GM12864 (cell line): ENCODE data around the gene LSM7.

Source experiments
- DNase-seq: peaks from one replicate; pipeline ENCODE4 v3.0.0-alpha.2; 2011; ENCODE audit warnings: low read depth
- H3K4me3 ChIP-seq: 2 replicates; pipeline ENCODE4 v1.5.1; 2011; ENCODE audit warnings: mild to moderate bottlenecking, low read depth, low read length, control low read depth
- TF ChIP-seq, protein P1 (sequence below): IDR thresholded peaks from 2 replicates; pipeline ENCODE4 v1.5.1; 2011; ENCODE audit warnings: low read depth, mild to moderate bottlenecking, moderate library complexity, low read length, control low read depth, inconsistent platforms; ENCODE audit errors: missing control alignments

Gene LSM7

DNA sequence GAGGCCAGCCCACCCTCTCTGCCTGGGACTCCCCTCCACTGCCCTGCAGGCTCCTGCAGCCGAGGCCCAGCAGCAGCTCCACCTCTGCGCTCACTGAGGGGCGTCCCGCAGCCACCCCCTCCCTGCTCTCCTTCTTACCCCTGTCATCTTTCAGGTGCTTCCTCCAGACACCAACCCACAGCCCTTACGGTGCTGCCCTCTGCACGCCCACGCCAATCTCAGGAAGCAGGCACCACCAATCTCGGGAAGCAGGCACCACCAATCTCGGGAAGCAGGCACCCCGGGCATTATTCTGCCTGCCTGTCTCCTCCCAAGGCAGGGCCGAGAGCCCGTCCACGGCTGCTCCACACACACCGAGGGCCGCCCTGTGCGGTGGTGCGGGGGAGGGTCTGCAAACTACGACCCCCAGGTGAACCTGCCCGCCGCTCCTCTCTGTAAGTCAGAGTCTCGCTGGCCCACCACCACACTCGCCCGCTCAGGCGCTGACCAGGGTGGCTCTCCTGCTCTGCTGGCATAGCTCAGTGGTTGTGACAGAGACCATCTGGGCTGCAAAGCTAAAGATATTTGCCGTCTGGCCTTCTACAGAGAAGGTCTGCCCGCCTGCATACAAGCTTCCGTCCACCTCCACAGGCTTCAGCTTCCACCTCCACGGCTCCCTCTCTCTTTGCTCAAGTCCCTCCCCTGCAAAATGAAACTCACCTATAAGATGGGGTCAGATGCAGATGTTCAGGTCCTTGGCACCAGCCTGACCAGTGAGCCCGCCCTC is 2.9 kb downstream of the LSM7 start:
- TF ChIP-seq, protein P1, sequence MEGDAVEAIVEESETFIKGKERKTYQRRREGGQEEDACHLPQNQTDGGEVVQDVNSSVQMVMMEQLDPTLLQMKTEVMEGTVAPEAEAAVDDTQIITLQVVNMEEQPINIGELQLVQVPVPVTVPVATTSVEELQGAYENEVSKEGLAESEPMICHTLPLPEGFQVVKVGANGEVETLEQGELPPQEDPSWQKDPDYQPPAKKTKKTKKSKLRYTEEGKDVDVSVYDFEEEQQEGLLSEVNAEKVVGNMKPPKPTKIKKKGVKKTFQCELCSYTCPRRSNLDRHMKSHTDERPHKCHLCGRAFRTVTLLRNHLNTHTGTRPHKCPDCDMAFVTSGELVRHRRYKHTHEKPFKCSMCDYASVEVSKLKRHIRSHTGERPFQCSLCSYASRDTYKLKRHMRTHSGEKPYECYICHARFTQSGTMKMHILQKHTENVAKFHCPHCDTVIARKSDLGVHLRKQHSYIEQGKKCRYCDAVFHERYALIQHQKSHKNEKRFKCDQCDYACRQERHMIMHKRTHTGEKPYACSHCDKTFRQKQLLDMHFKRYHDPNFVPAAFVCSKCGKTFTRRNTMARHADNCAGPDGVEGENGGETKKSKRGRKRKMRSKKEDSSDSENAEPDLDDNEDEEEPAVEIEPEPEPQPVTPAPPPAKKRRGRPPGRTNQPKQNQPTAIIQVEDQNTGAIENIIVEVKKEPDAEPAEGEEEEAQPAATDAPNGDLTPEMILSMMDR = no peak
- DNase-seq = no peak
- no peak overlapping the region for H3K4me3 ChIP-seq

DNA sequence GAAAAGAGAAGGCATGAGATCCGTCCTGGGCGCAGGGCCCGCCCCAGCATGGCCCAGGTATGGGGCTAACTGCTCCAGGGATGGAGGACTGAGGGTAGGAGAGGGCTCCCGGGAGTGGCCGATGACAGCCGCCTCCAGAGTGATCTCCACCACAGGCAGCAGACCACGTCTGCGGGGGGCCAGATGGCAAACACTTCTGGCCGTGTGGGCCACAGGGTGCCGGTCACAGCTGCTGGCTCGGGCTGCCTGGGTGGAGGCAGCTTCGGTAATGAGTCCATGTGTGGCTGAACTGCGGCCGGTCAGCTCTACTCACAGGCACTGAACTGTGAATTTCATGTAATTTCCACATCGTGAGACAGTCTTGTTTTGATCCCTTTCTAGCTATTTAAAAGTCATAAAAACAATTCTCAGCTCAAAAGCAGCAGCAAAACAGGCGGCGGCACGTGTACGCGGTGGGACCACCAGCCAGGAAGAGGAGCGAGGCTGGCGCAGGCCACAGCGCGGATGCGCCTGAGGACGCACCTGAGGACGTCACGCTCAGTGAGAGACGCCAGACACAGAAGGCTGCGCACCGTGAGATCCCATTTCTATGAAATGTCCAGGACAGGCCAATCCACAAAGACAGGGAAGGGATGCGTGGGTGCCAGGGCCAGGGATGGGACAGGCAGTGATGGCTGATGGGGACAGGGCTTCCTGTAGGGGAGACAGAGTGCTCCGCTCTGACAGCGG is 4.0 kb downstream of the LSM7 start:
- DNase-seq = no peak
- TF ChIP-seq, protein P1 = no peak
- no peak overlapping the region for H3K4me3 ChIP-seq

DNA sequence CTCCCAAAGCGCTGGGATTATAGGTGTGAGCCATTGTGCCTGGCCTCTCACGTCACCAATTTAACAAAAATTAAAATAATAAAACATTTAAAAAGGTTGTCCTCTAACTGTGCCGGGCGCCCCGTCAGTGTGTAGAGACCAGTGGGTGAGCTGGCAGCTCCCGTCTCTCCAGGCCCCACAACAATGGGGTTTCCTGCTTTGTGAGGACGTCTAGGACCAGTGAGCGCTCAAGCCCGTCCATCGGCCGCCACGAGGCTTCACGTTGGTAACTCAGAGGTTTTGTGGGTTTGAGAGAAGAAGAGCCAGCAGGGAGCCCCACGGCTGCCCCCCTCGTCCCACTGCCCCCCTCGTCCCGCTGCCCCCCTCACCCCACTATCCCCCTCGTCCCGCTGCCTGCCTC is 4.7 kb downstream of the LSM7 start:
- TF ChIP-seq, protein P1 = no peak
- DNase-seq = no peak
- no peak overlapping the region for H3K4me3 ChIP-seq

DNA sequence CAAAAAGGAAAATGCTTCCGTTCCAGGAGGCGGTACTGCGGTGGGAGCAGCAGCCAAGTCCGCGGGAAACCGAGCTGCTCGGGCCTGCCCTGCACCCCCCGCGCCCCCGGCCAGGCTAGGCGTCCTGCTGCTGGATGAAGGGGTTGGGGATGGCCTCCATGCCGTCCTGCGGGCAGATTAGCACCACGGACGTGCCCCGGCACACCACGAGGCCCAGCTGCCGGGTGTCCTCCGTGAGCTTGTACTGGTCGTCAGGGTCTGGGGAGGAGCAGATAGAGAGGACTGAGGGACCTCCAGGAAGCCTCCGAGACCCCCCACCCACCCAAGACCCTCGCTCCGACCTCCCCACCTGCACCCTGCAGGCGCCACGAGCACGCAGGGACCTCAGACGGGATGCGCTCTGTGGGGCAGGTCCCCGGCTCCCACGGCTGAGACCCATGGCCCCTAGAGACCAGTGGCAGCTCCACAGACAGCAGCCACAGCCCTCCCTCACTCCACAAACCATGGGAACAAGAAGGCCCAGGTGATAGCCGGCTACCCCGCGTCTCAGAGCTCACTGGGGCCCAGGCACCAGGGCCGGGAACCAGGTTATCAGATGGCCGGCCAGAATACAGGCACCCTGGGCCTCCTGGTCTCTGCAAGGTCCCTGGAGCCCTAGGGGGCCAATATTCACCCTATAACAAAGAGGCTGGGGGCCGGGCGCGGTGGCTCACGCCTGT is 6.7 kb downstream of the LSM7 start:
- no peak for DNase-seq
- H3K4me3 ChIP-seq = no peak overlapping the region
- TF ChIP-seq, protein P1 = no peak

DNA sequence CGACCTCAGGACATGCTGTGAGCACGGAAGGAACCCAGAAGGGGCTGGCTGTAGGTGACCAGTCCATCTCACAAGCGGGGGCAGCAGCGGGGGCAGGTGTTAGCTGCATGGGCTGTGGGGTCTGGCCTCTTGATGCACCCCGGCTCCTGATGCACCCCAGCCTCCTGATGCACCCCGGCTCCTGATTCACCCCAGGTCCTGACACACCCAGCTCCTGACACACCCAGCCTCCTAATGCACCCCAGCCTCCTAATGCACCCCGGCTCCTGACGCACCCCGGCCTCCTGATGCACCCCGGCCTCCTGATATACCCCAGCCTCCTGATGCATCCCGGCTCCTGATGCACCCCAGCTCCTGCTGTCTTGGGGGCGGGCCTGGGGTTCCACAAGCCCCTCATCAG is 7.4 kb downstream of the LSM7 start:
- TF ChIP-seq, protein P1 = no peak
- no peak for DNase-seq
- H3K4me3 ChIP-seq = no peak overlapping the region

DNA sequence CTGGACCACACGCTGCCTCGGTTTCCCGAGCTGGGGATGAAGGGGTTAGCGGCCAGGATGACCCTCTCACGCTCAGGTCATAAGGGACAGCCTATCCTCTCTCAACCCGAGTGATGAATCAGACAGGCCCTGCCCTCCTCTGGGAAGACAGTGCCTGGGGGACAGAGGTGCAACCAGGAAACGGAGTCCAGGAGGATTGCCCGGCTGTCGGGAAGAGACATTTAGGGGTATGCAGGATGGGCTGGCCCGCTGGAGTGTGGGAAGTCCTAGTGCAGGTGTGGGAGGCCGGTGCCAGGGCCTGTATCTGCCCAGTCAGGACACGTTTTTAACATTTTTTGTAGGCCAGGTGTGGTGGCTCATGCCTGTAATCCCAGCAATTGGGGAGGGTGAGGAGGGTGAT is 8.3 kb downstream of the LSM7 start:
- TF ChIP-seq, protein P1 = no peak
- DNase-seq = no peak
- no peak overlapping the region for H3K4me3 ChIP-seq
